Gastrocnemius medialis (tissue), 4 donors: ENCODE results near the gene IRAK1.

Experiments
- CTCF ChIP-seq, 5 experiments: fragments of 450-650 bp in 3 of 5; fragments of 200-600 bp in 2 of 5; sonication (generic) in 2 of 5; IDR thresholded peaks in 4 of 5; conservative IDR thresholded peaks in 1 of 5; 1 replicate in 4 of 5; 2 replicates in 1 of 5; pipeline ENCODE4 v1.5.1; 2016 to 2019; ENCODE audit warnings: antibody characterized with exemption in 5 of 5, mild to moderate bottlenecking in 3 of 5, moderate library complexity in 3 of 5
- POLR2A ChIP-seq, 2 donors: fragments of 450-650 bp; IDR thresholded peaks; one replicate each; pipeline ENCODE4 v1.6.1; 2017; ENCODE audit warnings: antibody characterized with exemption in 2 of 2, mild to moderate bottlenecking in 2 of 2, moderate library complexity in 2 of 2

DNA sequence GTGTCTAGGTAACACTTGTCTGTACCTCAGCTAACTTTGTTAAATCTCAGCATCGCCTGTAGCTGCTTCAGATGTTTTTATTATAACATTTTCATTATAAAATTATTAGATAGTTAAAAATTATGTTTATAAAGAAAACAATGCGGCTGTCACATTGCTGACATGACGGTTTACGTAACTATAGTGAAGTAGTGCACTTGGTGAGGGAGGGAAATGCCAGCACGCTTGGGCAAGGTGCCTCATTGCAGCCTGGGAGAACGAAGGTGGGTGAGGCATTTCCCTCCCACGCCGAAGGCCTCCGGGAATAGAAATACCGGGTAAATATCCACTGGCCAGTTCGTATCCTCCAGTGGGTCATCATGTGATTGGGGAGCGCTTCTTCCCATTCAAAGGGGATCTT is 31.2 kb downstream of the IRAK1 start:
- no peak for TF ChIP-seq CTCF (IDR thresholded peaks at IDR 0.05 in 4 of 5, conservative IDR thresholded peaks at IDR 0.05 in 1 of 5)
- no peak for TF ChIP-seq POLR2A (IDR thresholded peaks at IDR 0.05)
